IMR-90 (cell line): ENCODE measurements around the gene CTBP1. TPM values are rescaled to one million over a fixed set of nuclear protein-coding genes. Genes with fewer than 3 reads are reported as not detected.

Experiments
- ATAC-seq: fragments of 200-7000 bp; cut with Tn5 transposase; 2 replicates; pipeline ENCODE4 v1.9.1; 2020; ENCODE audit warnings: low read depth, mild to moderate bottlenecking, moderate library complexity
- BruUV-seq: library from RNA; stranded (reverse); fragments of 400-500 nt; replicated peaks from 2 replicates; lab custom pipeline; 2021; lab: Mats Ljungman, UMichigan
- CTCF ChIA-PET: fragments of 300-600 bp; formaldehyde crosslinking; extraction: SDS; loops from one replicate; lab custom pipeline; 2021; ENCODE audit warnings: antibody characterized with exemption; lab: Yijun Ruan, JAX
- POLR2A ChIA-PET: fragments of 300-600 bp; sonication (Branson Sonifier 250); formaldehyde crosslinking; loops from one replicate; lab custom pipeline; 2022; ENCODE audit warnings: antibody characterized with exemption; ENCODE audit not compliant: unreplicated experiment; lab: Charles Lee
- DNase-seq: peaks from one replicate; pipeline ENCODE4 v3.0.0; 2013
- H2AFZ ChIP-seq: replicated peaks from 2 replicates; pipeline ENCODE3; 2013; ENCODE audit warnings: low read length, mild to moderate bottlenecking; ENCODE audit not compliant: poor library complexity
- H2AK5ac ChIP-seq: 2 replicates; pipeline ENCODE4 v1.6.1; 2013; ENCODE audit warnings: low read depth, low read length, inconsistent platforms
- H2AK9ac ChIP-seq: replicated peaks from 2 replicates; pipeline ENCODE3; 2013; ENCODE audit warnings: mild to moderate bottlenecking, low read depth, low read length, moderate library complexity; ENCODE audit not compliant: poor library complexity
- H2BK120ac ChIP-seq: 2 replicates; pipeline ENCODE4 v1.6.1; 2013; ENCODE audit warnings: low read depth, low read length, inconsistent platforms
- H2BK15ac ChIP-seq: 3 replicates; pipeline ENCODE4 v1.6.1; 2013; ENCODE audit warnings: low read depth, low read length, inconsistent platforms
- H2BK20ac ChIP-seq: 2 replicates; pipeline ENCODE4 v1.6.1; 2013; ENCODE audit warnings: low read depth, mild to moderate bottlenecking, inconsistent platforms, low read length, moderate library complexity
- H2BK5ac ChIP-seq: 2 replicates; pipeline ENCODE4 v1.6.1; 2013; ENCODE audit warnings: mild to moderate bottlenecking, low read depth, low read length, inconsistent platforms; ENCODE audit not compliant: poor library complexity, severe bottlenecking
- H3K14ac ChIP-seq: replicated peaks from 2 replicates; pipeline ENCODE4 v1.6.1; 2013; ENCODE audit warnings: low read depth, low read length, inconsistent platforms
- H3K18ac ChIP-seq: 2 replicates; pipeline ENCODE4 v1.6.1; 2013; ENCODE audit warnings: low read depth, low read length, control low read depth
- H3K23ac ChIP-seq: 2 replicates; pipeline ENCODE4 v1.6.1; 2013; ENCODE audit warnings: low read depth, low read length, inconsistent platforms
- H3K27ac ChIP-seq: 2 replicates; pipeline ENCODE4 v1.5.1; 2013; ENCODE audit warnings: mild to moderate bottlenecking, control low read depth, low read length; ENCODE audit not compliant: insufficient read depth
- H3K27me3 ChIP-seq: 2 replicates; pipeline ENCODE4 v1.6.1; 2013; ENCODE audit warnings: low read length; ENCODE audit not compliant: control insufficient read depth, insufficient read depth
- H3K36me3 ChIP-seq: 2 replicates; pipeline ENCODE4 v1.6.1; 2013; ENCODE audit warnings: low read length, mixed read lengths; ENCODE audit not compliant: control insufficient read depth, insufficient read depth
- H3K4ac ChIP-seq: 2 replicates; pipeline ENCODE4 v1.6.1; 2013; ENCODE audit warnings: low read depth, low read length, inconsistent platforms
- H3K4me1 ChIP-seq: 2 replicates; pipeline ENCODE4 v1.6.1; 2013; ENCODE audit warnings: low read length, mixed read lengths; ENCODE audit not compliant: control insufficient read depth, insufficient read depth
- H3K4me2 ChIP-seq: 2 replicates; pipeline ENCODE4 v1.6.1; 2013; ENCODE audit warnings: low read depth, mild to moderate bottlenecking, control low read depth, low read length, moderate library complexity
- H3K4me3 ChIP-seq: 2 replicates; pipeline ENCODE4 v1.5.1; 2013; ENCODE audit warnings: low read depth, mild to moderate bottlenecking, control low read depth, low read length, moderate library complexity; ENCODE audit not compliant: insufficient read depth
- H3K56ac ChIP-seq: 2 replicates; pipeline ENCODE4 v1.6.1; 2013; ENCODE audit warnings: low read length, inconsistent platforms; ENCODE audit not compliant: insufficient read depth; ENCODE audit errors: extremely low read depth
- H3K79me1 ChIP-seq, 2 experiments: 2 replicates each; pipeline ENCODE4 v1.6.1; 2013; ENCODE audit warnings: low read length in 2 of 2, inconsistent platforms in 1 of 2, low read depth in 1 of 2
- H3K9ac ChIP-seq: 2 replicates; pipeline ENCODE4 v1.6.1; 2013; ENCODE audit warnings: low read depth, low read length, control low read depth
- H3K9me1 ChIP-seq: 2 replicates; pipeline ENCODE4 v1.6.1; 2013; ENCODE audit warnings: low read length, inconsistent platforms; ENCODE audit not compliant: insufficient read depth
- H3K9me3 ChIP-seq: 2 replicates; pipeline ENCODE4 v1.6.1; 2013; ENCODE audit warnings: low read length; ENCODE audit not compliant: control insufficient read depth, insufficient read depth
- H4K20me1 ChIP-seq: 2 replicates; pipeline ENCODE4 v1.6.1; 2013; ENCODE audit warnings: low read length, inconsistent platforms; ENCODE audit not compliant: insufficient read depth
- H4K5ac ChIP-seq: 2 replicates; pipeline ENCODE4 v1.6.1; 2013; ENCODE audit warnings: mild to moderate bottlenecking, low read depth, low read length, control low read depth
- H4K8ac ChIP-seq, 2 experiments: 2 replicates each; pipeline ENCODE4 v1.6.1; 2013; ENCODE audit warnings: low read depth in 2 of 2, low read length in 2 of 2, control low read depth in 1 of 2, inconsistent platforms in 1 of 2
- H4K91ac ChIP-seq: 2 replicates; pipeline ENCODE4 v1.6.1; 2013; ENCODE audit warnings: low read depth, low read length, inconsistent platforms; ENCODE audit not compliant: insufficient read depth
- BHLHE40 ChIP-seq: fragments of 150-350 bp; IDR thresholded peaks from 2 replicates; pipeline ENCODE4 v1.6.1; 2016; ENCODE audit warnings: mild to moderate bottlenecking, low read depth, low read length
- CEBPB ChIP-seq: IDR thresholded peaks from 2 replicates; pipeline ENCODE4 v1.6.1; 2012; ENCODE audit warnings: low read depth, low read length, improper control_type of control experiment
- CHD1 ChIP-seq: IDR thresholded peaks from 2 replicates; pipeline ENCODE4 v1.6.1; 2012; ENCODE audit warnings: low read depth, low read length, improper control_type of control experiment
- ELK1 ChIP-seq: fragments of 150-350 bp; IDR thresholded peaks from 2 replicates; pipeline ENCODE4 v1.6.1; 2016; ENCODE audit warnings: low read depth, mild to moderate bottlenecking, low read length, moderate library complexity, borderline replicate concordance
- FOS ChIP-seq: fragments of 150-350 bp; IDR thresholded peaks from 2 replicates; pipeline ENCODE4 v1.6.1; 2016; ENCODE audit warnings: low read depth, low read length
- MAFK ChIP-seq: IDR thresholded peaks from 2 replicates; pipeline ENCODE4 v1.6.1; 2012; ENCODE audit warnings: low read depth, low read length, improper control_type of control experiment
- MAZ ChIP-seq: IDR thresholded peaks from 2 replicates; pipeline ENCODE4 v1.6.1; 2012; ENCODE audit warnings: low read depth, mild to moderate bottlenecking, low read length, improper control_type of control experiment, moderate library complexity, borderline replicate concordance
- MXI1 ChIP-seq: IDR thresholded peaks from 2 replicates; pipeline ENCODE4 v1.6.1; 2012; ENCODE audit warnings: low read depth, mild to moderate bottlenecking, low read length, moderate library complexity, borderline replicate concordance
- NFE2L2 ChIP-seq: fragments of 150-350 bp; IDR thresholded peaks from 2 replicates; pipeline ENCODE4 v1.6.1; 2016; ENCODE audit warnings: low read depth, mild to moderate bottlenecking, low read length
- POLR2A ChIP-seq: IDR thresholded peaks from 2 replicates; pipeline ENCODE4 v1.6.1; 2012; ENCODE audit warnings: mild to moderate bottlenecking, low read depth, low read length
- RAD21 ChIP-seq: IDR thresholded peaks from 2 replicates; pipeline ENCODE4 v1.6.1; 2012; ENCODE audit warnings: low read length, improper control_type of control experiment
- RCOR1 ChIP-seq: IDR thresholded peaks from 2 replicates; pipeline ENCODE4 v1.6.1; 2012; ENCODE audit warnings: mild to moderate bottlenecking, low read length, improper control_type of control experiment; ENCODE audit not compliant: insufficient replicate concordance
- RFX5 ChIP-seq: IDR thresholded peaks from 2 replicates; pipeline ENCODE4 v1.8.0; 2012; ENCODE audit warnings: low read depth, mild to moderate bottlenecking, low read length, moderate library complexity
- SMC3 ChIP-seq: fragments of 150-350 bp; IDR thresholded peaks from 2 replicates; pipeline ENCODE4 v1.6.1; 2016; ENCODE audit warnings: low read depth, mild to moderate bottlenecking, antibody characterized with exemption, low read length, moderate library complexity
- USF2 ChIP-seq: fragments of 150-350 bp; IDR thresholded peaks from 2 replicates; pipeline ENCODE4 v1.6.1; 2017; ENCODE audit warnings: mild to moderate bottlenecking, antibody characterized with exemption, low read length, low read depth
- WGBS, 2 experiments: methylation state at CpG; one replicate each; pipeline versions ENCODE4 v1.1.5 to v1.1.7; 2013; ENCODE audit warnings: missing lambda C conversion rate in 2 of 2; ENCODE audit not compliant: insufficient read length in 1 of 2; ENCODE audit errors: extremely low coverage in 2 of 2; 5-methylcytosine and 5-hydroxymethylcytosine counted together
- dilution Hi-C: fragments of 300-500 bp; cut with HindIII; formaldehyde crosslinking; loops from one replicate; pipeline ENCODE4 v1.14.3; 2018; ENCODE audit warnings: low sequenced_read_pairs; ENCODE audit not compliant: unreplicated experiment
- in situ Hi-C: fragments of 300-500 bp; cut with MboI; formaldehyde crosslinking; loops from 3 replicates; pipeline ENCODE4 v1.14.3; 2019; ENCODE audit warnings: low sequenced_read_pairs, inconsistent platforms, mixed read lengths
- intact Hi-C: fragments of 100-400 bp; cut with micrococcal nuclease; formaldehyde crosslinking; loops from 2 replicates; pipeline ENCODE4 v1.10.0; 2022
- polyA plus RNA-seq, 3 experiments: library from polyadenylated mRNA; depleted of rRNA; stranded (reverse); fragments of >200 nt; gene quantifications; 2 replicates each; pipeline ENCODE4 v1.2.3, GENCODE V29; 2012; ENCODE audit warnings: low replicate concordance in 1 of 3
- total RNA-seq: library from RNA; depleted of rRNA; stranded (reverse); fragments of >200 nt; gene quantifications from 2 replicates; pipeline ENCODE4 v1.2.3, GENCODE V29; 2012

Gene CTBP1
- total and polyA plus RNA-seq, 2 of the 4 experiments (the other 2 are of a cell fraction), result 147 to 212 TPM

- WGBS, 2 experiments, result 30% methylated on average over 10 of the region's 26 CpGs; no CpG with 5 or more reads in 1 of the 2 experiments
- H3K9ac ChIP-seq, result peak overlapping the region; percentile 2; the same call in 1 of the 2 replicates
- dilution Hi-C loops, result no loop called here
- TF ChIP-seq RCOR1 (no peak), ELK1 (no peak), RAD21 (no peak; the same call in 1 of the 2 replicates), NFE2L2 (peak; percentile 73), MXI1 (no peak), MAZ (peak; percentile 42; the same call in 1 of the 2 replicates), BHLHE40 (peak; percentile 21; the same call in 1 of the 2 replicates), MAFK (peak; percentile 99), POLR2A (no peak), RFX5 (no peak), CHD1 (no peak), USF2 (0 out of 2 replicates have a peak, but pooled peaks have one; percentile 4), FOS (peak; percentile 23; the same call in 1 of the 2 replicates), SMC3 (no peak), CEBPB (peak; percentile 99)
These were observed 46.9 kb downstream of the CTBP1 start for GRCh38 chr4:1201851-1202525.

More at GRCh38 chr4:1201851-1202525, 46.9 kb downstream of the CTBP1 start:
- ChIA-PET POLR2A (interaction anchor here (1.0 to 1.4 kb wide), 3 partner anchors 10 to 36 kb away, joined by 3 to 10 read pairs (median 4); partner anchors contain the start of gene SPON2), CTCF (interaction anchor here (1.1 kb wide), 1 partner anchor 34 kb away, joined by 3 read pairs; no protein-coding TSS in a partner anchor)
- Histone ChIP-seq H3K27ac (peak overlapping the region; percentile 90), H2BK20ac (peak overlapping the region; percentile 95), H4K91ac (peak overlapping the region; percentile 97), H3K4me2 (peak overlapping the region; percentile 14; the same call in 1 of the 2 replicates), H3K14ac (peak overlapping the region; percentile 89), H3K18ac (peak overlapping the region; percentile 68), H3K4me1 (peaks cover 39% of the 10 kb centered on the region), H4K8ac (peak overlapping the region; percentile 90 to 97), H2BK15ac (peak overlapping the region; percentile 19; the same call in 2 of the 3 replicates), H2AFZ (peak overlapping the region; percentile 91), H3K36me3 (no peaks in the 10 kb centered on the region), H3K56ac (peak overlapping the region; percentile 75), H2AK9ac (peak overlapping the region; percentile 95), H4K5ac (peak overlapping the region; percentile 80), H2BK5ac (peak overlapping the region; percentile 100), H2AK5ac (peak overlapping the region; percentile 96), H3K9me1 (peaks cover 27% of the 10 kb centered on the region), H3K4ac (peak overlapping the region; percentile 92), H3K79me1 (peaks cover 5 to 38% of the 10 kb centered on the region in 2 experiments; a peak in 2 of 4 replicates), H3K27me3 (no peaks in the 10 kb centered on the region), H4K20me1 (no peaks in the 10 kb centered on the region), H3K4me3 (no peak overlapping the region), H3K23ac (peak overlapping the region; percentile 98), H3K9me3 (no peaks in the 10 kb centered on the region), H2BK120ac (peak overlapping the region; percentile 97)
- no TSS peak for BruUV-seq
- peak; percentile 95 for DNase-seq
- in situ Hi-C loops (no loop called here), intact Hi-C loops (loop anchor here (5.0 kb wide), 1 partner anchor 35 kb away; no protein-coding TSS in a partner anchor)
- ATAC-seq, result peak; percentile 66
